Measurements from ENCODE around the gene LDAF1.

DNA sequence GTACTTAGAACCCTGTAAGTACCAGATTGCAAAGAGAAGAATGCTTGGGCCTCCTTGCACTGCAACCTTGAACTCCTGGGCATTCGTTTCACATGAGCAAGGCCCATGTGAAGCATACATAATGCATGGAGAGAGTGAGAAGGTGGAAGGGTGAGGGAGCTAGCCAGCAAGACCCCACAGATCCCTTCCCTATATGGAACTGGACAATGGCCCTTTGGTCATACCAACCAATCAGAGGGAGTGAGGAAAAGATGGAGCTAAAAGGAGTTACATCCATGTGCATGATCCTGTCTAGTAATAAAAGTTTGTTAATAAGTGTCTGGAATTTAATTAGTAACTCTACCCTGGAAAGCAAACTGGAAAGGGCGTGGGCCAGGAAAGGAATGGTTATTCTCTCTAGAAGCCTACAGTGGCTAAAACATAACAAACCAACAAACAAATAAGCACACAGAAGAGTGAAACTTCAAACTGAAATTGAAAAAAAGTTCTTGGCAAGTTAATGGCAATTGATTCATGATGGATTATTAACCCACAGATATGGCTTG lies 37.4 kb upstream of the LDAF1 start:
- TF ChIP-seq RAD21 (IDR thresholded peaks at IDR 0.05 in 1 of 2, conservative IDR thresholded peaks at IDR 0.05 in 1 of 2; ENCODE audit: low read depth in 2 of 2, low read length in 2 of 2) (no peak), CEBPB (IDR thresholded peaks at IDR 0.05; ENCODE audit: low read depth, low read length) (no peak), EP300 (IDR thresholded peaks at IDR 0.05; ENCODE audit: borderline replicate concordance in 1 of 2, low read depth in 2 of 2, low read length in 2 of 2) (no peak), POLR2A (IDR thresholded peaks at IDR 0.05; ENCODE audit: control extremely low read depth in 1 of 2, low read depth in 2 of 2, low read length in 2 of 2) (no peak), BCL11A (IDR thresholded peaks at IDR 0.05; ENCODE audit: low read depth in 2 of 2, low read length in 2 of 2) (no peak), EZH2 (IDR thresholded peaks at IDR 0.05; ENCODE audit: low read depth, low read length, severe bottlenecking) (no peak), TBP (IDR thresholded peaks at IDR 0.05; ENCODE audit: low read depth, low read length) (no peak), KDM1A (IDR thresholded peaks at IDR 0.05; ENCODE audit: borderline replicate concordance, low read length) (no peak), CBX8 (IDR thresholded peaks at IDR 0.05; ENCODE audit: borderline replicate concordance, low read depth, low read length) (no peak), RNF2 (IDR thresholded peaks at IDR 0.05; ENCODE audit: borderline replicate concordance, low read depth, low read length, missing control alignments, poor library complexity, severe bottlenecking) (no peak), CHD2 (IDR thresholded peaks at IDR 0.05; ENCODE audit: low read length) (no peak), SIN3A (conservative IDR thresholded peaks at IDR 0.05 in 1 of 2, IDR thresholded peaks at IDR 0.05 in 1 of 2; ENCODE audit: low read depth in 1 of 2, low read length in 2 of 2) (no peak)
- TF ChIP-seq, protein P1, sequence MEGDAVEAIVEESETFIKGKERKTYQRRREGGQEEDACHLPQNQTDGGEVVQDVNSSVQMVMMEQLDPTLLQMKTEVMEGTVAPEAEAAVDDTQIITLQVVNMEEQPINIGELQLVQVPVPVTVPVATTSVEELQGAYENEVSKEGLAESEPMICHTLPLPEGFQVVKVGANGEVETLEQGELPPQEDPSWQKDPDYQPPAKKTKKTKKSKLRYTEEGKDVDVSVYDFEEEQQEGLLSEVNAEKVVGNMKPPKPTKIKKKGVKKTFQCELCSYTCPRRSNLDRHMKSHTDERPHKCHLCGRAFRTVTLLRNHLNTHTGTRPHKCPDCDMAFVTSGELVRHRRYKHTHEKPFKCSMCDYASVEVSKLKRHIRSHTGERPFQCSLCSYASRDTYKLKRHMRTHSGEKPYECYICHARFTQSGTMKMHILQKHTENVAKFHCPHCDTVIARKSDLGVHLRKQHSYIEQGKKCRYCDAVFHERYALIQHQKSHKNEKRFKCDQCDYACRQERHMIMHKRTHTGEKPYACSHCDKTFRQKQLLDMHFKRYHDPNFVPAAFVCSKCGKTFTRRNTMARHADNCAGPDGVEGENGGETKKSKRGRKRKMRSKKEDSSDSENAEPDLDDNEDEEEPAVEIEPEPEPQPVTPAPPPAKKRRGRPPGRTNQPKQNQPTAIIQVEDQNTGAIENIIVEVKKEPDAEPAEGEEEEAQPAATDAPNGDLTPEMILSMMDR (IDR thresholded peaks at IDR 0.05; ENCODE audit: control extremely low read depth in 1 of 3, insufficient read depth in 1 of 3, low read depth in 1 of 3, low read length in 3 of 3), result no peak
- TF ChIP-seq, protein P2, sequence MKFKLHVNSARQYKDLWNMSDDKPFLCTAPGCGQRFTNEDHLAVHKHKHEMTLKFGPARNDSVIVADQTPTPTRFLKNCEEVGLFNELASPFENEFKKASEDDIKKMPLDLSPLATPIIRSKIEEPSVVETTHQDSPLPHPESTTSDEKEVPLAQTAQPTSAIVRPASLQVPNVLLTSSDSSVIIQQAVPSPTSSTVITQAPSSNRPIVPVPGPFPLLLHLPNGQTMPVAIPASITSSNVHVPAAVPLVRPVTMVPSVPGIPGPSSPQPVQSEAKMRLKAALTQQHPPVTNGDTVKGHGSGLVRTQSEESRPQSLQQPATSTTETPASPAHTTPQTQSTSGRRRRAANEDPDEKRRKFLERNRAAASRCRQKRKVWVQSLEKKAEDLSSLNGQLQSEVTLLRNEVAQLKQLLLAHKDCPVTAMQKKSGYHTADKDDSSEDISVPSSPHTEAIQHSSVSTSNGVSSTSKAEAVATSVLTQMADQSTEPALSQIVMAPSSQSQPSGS (IDR thresholded peaks at IDR 0.05; ENCODE audit: low read length), result no peak

Measured in H1 (cell line).